Motor neuron (in vitro differentiated cells): ENCODE measurements around the gene C17orf67. TPM values are rescaled to one million over a fixed set of nuclear protein-coding genes. Genes with fewer than 3 reads are reported as not detected.
A peak's percentile ranks its signal among the peaks of the same experiment; 100 is the strongest.

ENCODE experiments used
- ATAC-seq, 8 experiments: fragments of 200-7000 bp; cut with Tn5 transposase; replicated peaks in 6 of 8; 2 replicates each; pipeline ENCODE4 v1.8.0; 2021; ENCODE audit warnings: mild to moderate bottlenecking in 8 of 8, moderate library complexity in 8 of 8
- H3K27ac ChIP-seq, 2 donors: fragments of 250-450 bp; sonication (Bioruptor Pico); 2 replicates each; pipeline ENCODE4 v1.9.0; 2021; ENCODE audit warnings: antibody characterized with exemption in 2 of 2, mild to moderate bottlenecking in 2 of 2, moderate library complexity in 1 of 2
- H3K4me1 ChIP-seq, 2 donors: fragments of 250-450 bp; sonication (Bioruptor Pico); replicated peaks in 1 of 2; 2 replicates each; pipeline ENCODE4 v1.6.1; 2021; ENCODE audit warnings: antibody characterized with exemption in 2 of 2, mild to moderate bottlenecking in 2 of 2, moderate library complexity in 1 of 2
- H3K4me3 ChIP-seq, 5 donors: fragments of 250-450 bp; sonication (Bioruptor Pico); 2 replicates each; pipeline ENCODE4 v1.9.0; 2021; ENCODE audit warnings: antibody characterized with exemption in 5 of 5, mild to moderate bottlenecking in 5 of 5, moderate library complexity in 4 of 5
- WGBS, 10 experiments: fragments of 450-650 bp; shearing (Covaris generic); methylation state at CpG; one replicate each; pipeline ENCODE4 v1.0.0; 2022; 5-methylcytosine and 5-hydroxymethylcytosine counted together
- in situ Hi-C, 9 experiments: fragments of 400-800 bp; cut with MboI; loops; one replicate each; pipeline ENCODE4 v1.15.0; 2021; ENCODE audit warnings: low sequenced_read_pairs in 9 of 9, low pct_unique_long_range_greater_than_20kb in 2 of 9; ENCODE audit not compliant: unreplicated experiment in 9 of 9
- total RNA-seq, 8 experiments: library from RNA; unstranded; fragments of 300-600 nt; gene quantifications; 2 replicates each; pipeline versions ENCODE4 v1.2.3 to v1.2.4, GENCODE V29; 2022

C17orf67 gene
- total RNA-seq, 8 experiments from 2014 or later: 0.27 to 2.3 (median 1.2) TPM

DNA sequence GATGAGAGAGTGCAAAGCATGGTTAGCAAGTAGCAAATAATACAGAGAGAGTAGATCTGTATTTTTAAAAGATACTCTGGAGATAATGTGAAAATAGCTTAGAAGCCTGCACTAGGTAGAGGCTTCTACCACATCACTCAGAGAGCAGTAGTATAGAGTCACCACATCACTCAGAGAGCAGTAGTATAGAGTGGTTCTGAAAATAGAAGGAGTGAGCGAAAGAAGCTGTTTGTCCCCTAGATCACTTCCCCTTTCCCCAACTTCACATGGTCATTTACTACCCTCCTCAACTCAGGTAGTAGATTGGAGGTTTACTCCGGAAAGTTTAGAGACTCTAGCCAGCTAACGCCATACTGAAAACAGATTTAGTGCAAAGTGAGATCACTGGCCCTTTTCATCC is 17.3 kb upstream of the C17orf67 start:
- no peak for ATAC-seq
- H3K27ac ChIP-seq: no peak overlapping the region
- in situ Hi-C loops: no loop called here
- no peaks in the 10 kb centered on the region for H3K4me1 ChIP-seq
- H3K4me3 ChIP-seq: no peak overlapping the region
- WGBS, 10 experiments: 0 to 100% (median 100%) methylated on average over 1 to 3 of the region's 3 CpGs; no CpG with 5 or more reads in 5 of the 10 experiments

DNA sequence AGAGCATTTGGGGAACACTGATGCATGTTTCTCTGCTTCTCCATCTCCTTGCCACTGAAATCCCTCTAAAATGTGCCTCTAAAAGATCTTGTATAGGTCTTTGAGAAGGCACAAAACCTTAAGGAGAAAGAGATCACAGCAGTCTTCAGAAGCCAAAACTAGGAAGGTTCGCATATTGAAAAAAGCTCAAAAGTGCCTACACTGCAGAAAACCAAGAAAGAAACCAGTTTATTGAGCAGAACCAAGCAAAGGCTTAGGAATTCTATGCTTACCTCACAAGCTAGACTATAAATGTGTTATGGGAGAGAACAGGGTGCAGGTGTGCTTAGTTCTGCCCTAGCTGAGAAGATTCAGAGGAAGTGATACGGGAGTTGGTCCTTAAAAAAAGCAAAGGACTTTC is 16.9 kb upstream of the C17orf67 start:
- H3K4me1 ChIP-seq: no peaks in the 10 kb centered on the region
- WGBS, 10 experiments: 83 to 100% (median 100%) methylated on average over 1 to 2 of the region's 2 CpGs
- in situ Hi-C loops: no loop called here

DNA sequence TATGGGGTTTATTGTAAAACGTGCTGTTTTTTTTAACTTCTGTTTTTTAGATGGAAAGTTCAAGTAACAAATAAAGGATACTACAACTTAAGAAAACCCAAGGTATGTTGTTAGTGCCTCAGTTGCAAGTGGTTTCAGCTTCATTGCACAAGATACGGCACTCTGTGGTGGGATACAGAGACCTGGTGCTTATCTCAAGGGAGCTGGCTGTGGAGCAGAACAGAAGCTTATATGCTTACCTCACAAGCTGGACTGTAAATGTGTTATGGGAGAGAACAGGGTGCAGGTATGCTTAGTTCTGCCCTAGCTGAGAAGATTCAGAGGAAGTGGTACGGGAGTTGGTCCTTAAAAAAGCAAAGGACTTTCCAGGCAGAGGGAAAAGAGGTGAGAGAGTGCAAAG is 15.4 kb upstream of the C17orf67 start:
- H3K27ac ChIP-seq: no peak overlapping the region
- 50 to 90% (median 63%) methylated on average over 1 to 3 of the region's 3 CpGs; no CpG with 5 or more reads in 1 of the 10 experiments for WGBS, 10 experiments
- in situ Hi-C loops: no loop called here
- no peak for ATAC-seq
- H3K4me3 ChIP-seq: no peak overlapping the region
- no peaks in the 10 kb centered on the region for H3K4me1 ChIP-seq

More for the DNA sequence above, 16.9 kb upstream of the C17orf67 start:
- H3K27ac ChIP-seq: no peak overlapping the region
- no peak for ATAC-seq
- H3K4me3 ChIP-seq: no peak overlapping the region

DNA sequence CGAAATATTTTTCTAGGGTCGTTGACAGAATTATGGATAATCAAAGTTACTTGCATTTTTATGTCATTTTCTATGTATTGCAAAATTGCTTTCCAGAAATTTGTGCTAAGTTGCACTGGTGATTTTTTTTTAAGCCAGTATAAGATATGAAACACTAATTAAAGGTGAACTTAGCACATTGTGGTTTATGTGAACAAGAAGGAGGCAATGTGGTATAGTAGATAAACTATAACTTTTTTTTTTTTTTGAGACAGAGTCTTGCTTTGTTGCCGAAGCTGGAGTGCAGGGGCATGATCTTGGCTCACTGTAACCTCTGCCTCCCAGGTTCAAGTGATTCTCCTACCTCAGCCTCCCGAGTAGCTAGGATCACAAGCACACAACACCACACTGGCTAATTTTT is 13.4 kb upstream of the C17orf67 start:
- H3K4me1 ChIP-seq: no peaks in the 10 kb centered on the region
- 80 to 100% (median 94%) methylated on average over 2 to 4 of the region's 4 CpGs for WGBS, 10 experiments
- H3K27ac ChIP-seq: no peak overlapping the region
- ATAC-seq: no peak
- in situ Hi-C loops: no loop called here
- H3K4me3 ChIP-seq: no peak overlapping the region

DNA sequence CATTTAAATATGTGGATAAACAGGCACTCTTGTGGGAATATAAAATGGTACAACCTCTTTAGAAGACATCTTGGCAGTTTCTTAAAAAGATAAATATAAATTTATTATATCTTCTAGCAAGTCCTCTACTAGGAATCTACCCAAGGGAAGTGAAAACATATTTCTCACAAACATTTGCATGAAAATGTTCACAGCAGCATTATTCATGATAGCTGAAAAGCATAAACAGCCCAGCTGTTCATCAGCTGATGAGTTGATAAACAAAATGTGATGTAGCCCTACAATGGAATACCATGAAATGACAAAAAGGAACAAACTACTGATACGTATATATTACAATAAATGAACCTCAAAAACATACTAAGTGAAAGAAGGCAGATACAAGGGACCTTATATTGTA is 12.2 kb upstream of the C17orf67 start:
- H3K27ac ChIP-seq: no peak overlapping the region
- WGBS, 10 experiments: 88 to 100% (median 100%) methylated on average over 1 of the region's 1 CpG; no CpG with 5 or more reads in 1 of the 10 experiments
- H3K4me3 ChIP-seq: no peak overlapping the region
- in situ Hi-C loops: no loop called here
- no peaks in the 10 kb centered on the region for H3K4me1 ChIP-seq
- peak in 2 of 8 experiments; percentile 25 to 80 for ATAC-seq

DNA sequence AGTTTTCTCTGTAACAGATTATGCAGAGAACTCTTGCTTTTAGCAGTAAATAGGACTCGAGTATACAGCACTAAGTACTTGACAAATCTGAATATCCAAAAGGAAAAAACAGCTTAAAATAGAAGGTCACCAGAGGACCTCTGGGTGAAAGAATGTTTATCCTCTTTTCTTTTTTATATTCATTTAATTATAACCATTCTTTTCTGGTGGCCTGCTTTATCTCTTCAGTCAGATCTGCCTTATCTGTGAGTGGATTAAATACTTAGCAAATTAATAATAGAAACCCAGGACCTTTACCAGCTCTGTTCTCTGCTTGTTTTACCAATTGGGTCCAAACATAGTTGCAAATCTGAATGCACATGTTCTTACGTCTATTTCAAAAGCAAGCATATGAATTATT is 8.9 kb upstream of the C17orf67 start:
- Histone ChIP-seq H3K27ac (no peak overlapping the region), H3K4me1 (peaks cover 0 to 2% of the 10 kb centered on the region in 2 donors), H3K4me3 (no peak overlapping the region)
- peak in 1 of 8 experiments; percentile 37 for ATAC-seq
- WGBS, 10 experiments: 36 to 100% (median 81%) methylated on average over 1 to 2 of the region's 2 CpGs; no CpG with 5 or more reads in 1 of the 10 experiments
- in situ Hi-C loops: no loop called here

DNA sequence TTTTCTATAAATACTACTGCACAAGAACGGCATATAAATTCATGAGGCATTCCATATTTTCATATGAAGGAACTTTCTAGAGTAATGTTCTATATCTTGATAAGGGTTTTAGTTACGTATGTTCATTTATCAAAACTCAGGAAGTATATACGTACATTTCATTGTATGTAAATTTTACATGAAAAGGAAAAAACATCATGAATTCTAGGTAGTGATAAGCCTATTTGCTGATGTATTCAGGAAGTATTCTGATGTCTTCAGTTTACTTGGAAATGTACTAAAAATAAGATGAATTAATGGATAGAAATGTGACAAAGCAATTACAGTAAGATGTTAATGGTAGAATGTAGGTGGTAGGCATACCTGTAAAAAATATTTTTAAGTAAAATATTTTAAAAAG is 5.0 kb upstream of the C17orf67 start:
- no peak for ATAC-seq
- 75 to 100% (median 95%) methylated on average over 2 to 3 of the region's 3 CpGs for WGBS, 10 experiments
- in situ Hi-C loops: no loop called here
- Histone ChIP-seq H3K27ac (no peak overlapping the region), H3K4me1 (peaks cover 9 to 25% of the 10 kb centered on the region in 2 donors), H3K4me3 (no peak overlapping the region)

DNA sequence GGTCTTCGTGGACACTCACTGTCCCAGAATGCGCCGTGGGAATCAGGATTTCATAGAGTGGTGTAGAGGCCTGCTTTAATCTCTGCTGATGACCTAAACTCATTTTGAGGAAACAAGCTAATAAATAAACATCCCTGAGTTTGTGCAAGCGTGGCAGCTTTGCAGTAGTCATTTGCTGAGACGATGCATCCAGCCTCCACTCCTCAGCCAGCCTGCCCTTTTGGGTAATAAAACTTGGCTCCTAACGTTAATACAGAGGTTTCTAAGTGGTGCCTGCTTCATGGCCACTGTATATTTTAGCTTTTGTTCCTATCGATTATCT is 1.5 kb upstream of the C17orf67 start:
- H3K27ac ChIP-seq: no peak overlapping the region

DNA sequence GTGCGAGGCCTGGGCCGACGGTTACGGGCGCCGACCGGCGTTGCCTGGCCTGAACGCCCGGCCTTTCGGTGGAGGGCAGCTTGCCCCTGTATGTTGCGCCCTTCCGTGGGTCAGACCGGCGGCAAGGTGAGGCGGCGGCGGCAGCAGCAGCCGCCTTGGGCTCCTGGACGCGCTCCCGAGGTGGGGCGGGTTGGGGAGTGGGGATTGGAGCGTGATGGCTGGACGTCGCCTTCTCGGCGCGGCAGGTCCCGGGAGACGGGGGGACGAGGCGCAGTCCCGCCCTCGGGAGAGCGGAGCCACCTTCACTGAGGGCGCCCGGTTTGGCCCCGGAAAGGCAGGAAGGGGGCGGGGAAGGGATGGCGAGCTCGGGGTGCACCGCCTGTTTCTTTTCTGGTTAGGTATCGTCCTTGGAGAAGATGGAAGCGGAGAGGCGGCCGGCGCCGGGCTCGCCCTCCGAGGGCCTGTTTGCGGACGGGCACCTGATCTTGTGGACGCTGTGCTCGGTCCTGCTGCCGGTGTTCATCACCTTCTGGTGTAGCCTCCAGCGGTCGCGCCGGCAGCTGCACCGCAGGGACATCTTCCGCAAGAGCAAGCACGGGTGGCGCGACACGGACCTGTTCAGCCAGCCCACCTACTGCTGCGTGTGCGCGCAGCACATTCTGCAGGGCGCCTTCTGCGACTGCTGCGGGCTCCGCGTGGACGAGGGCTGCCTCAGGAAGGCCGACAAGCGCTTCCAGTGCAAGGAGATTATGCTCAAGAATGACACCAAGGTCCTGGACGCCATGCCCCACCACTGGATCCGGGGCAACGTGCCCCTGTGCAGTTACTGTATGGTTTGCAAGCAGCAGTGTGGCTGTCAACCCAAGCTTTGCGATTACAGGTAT is 902 bp upstream of the C17orf67 start:
- H3K4me3 ChIP-seq: peak overlapping the region; percentile 59 to 88 (median 67)
- WGBS, 10 experiments: 0 to 36% (median 6%) methylated on average over 1 to 19 of the region's 81 CpGs; no CpG with 5 or more reads in 4 of the 10 experiments
- ATAC-seq: peak in 7 of 8 experiments; percentile 9 to 35 (median 27)
- peak overlapping the region; percentile 72 to 75 for H3K27ac ChIP-seq
- H3K4me1 ChIP-seq: peaks cover 12 to 30% of the 10 kb centered on the region in 2 donors
- in situ Hi-C loops: no loop called here

More for the DNA sequence above, 1.5 kb upstream of the C17orf67 start:
- 31 to 97% (median 61%) methylated on average over 1 to 7 of the region's 7 CpGs; no CpG with 5 or more reads in 2 of the 10 experiments for WGBS, 10 experiments
- in situ Hi-C loops: no loop called here
- Histone ChIP-seq H3K4me1 (peaks cover 12 to 30% of the 10 kb centered on the region in 2 donors), H3K4me3 (peak overlapping the region; percentile 59 to 88 (median 67))
- no peak for ATAC-seq

DNA sequence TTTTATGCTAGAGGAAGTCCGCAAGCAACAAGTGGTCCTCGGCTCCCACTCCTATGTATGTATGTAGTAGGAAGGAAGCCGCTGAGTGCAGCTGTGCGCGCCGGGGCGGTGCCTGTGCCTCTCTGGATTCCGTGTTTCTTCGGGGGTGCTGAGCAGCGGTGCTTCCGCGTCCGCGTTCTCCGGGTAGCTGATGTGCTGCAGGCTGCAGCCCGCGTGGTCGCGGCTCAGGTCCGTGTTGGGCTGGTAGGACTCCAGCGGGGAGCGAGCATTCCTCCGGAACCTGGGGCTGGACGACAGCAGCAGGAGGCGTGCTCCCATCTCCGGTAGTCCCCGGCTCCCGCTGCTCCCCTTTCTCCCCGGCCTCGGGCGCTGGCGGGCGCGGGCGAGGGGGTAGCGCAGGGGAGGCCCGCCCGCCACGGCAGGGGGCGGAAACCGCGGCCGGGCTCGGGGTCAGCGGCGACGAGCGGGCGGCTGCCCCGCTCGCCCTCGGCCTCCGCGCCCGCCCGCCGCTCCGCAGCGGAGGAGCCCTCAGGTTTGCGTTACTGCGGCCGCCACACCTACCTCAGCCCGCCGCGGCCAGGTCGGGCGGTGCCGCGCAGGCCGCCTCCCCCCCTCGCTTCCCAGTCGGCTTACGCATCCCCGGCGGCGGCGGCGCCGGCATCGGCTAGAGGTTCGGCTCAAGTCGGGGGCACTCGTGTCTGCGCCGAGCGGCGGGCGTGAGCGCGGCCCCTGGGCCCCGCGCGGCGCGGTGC is 487 bp downstream of the C17orf67 start:
- in situ Hi-C loops: no loop called here
- H3K4me3 ChIP-seq: peak overlapping the region; percentile 59 to 88 (median 67)
- H3K4me1 ChIP-seq: peaks cover 12 to 30% of the 10 kb centered on the region in 2 donors
- H3K27ac ChIP-seq: peak overlapping the region; percentile 4 to 40
- ATAC-seq: peak; percentile 61 to 80 (median 72)
- WGBS, 10 experiments: 0 to 3% (median 1%) methylated on average over 1 to 12 of the region's 95 CpGs; no CpG with 5 or more reads in 6 of the 10 experiments

DNA sequence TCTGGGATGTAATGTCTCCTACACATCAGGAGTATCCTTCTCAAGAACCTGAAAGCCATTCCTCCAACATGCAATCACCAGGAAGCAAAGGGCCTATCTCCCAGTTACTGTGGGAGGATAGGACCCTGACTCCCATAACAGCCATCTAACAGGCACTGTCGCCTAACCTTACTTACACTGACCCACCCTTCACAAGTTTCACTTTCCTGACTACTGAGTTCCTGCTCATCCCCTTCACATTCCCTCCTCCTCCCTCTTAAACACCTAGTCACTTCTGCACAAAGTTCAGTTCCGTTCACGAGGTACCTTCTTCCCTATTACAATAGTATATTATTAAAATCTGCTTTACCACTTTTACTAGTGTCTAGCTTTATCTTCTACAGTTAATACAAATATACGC is 1.3 kb downstream of the C17orf67 start:
- Histone ChIP-seq H3K27ac (no peak overlapping the region), H3K4me3 (peak overlapping the region in 3 of 5 donors; percentile 67 to 88 (median 82)), H3K4me1 (peaks cover 12 to 26% of the 10 kb centered on the region in 2 donors)
- WGBS, 10 experiments: 51 to 92% (median 68%) methylated on average over 1 to 4 of the region's 4 CpGs; no CpG with 5 or more reads in 2 of the 10 experiments
- ATAC-seq: no peak
- in situ Hi-C loops: no loop called here

DNA sequence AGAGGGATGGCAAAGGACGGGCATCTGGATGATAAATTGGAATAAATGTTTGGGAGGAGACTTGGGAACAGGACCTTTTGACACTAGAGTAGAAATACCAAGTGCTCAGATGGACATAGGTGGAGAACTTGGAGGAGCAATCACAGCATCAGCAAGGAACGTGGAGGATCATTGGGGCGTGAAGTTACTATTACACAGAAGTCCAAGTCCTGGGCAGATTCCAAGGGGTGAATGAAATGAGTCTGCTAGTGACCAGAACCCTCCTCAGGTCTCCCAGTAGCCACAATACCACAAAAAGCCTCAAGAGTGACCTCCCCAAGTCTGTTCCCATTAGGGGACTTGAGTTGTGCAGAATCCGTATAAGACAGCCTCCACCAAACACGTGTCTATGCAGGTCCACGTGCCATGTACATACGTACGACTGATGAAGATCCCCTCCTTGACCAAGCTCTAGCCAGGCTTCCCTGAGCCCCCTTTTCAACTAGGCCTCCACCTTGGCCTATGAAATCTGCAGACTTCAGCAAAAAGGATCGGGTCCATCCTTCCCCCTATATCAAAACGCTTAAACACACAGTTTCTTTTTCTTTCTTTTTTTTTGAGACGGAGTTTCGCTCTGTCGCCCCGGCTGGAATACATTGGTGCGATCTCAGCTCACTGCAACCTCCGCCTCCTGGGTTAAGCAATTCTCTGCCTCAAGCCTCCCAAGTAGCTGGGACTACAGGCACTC is 2.2 kb downstream of the C17orf67 start:
- in situ Hi-C loops: no loop called here
- WGBS, 10 experiments: 92 to 98% (median 95%) methylated on average over 3 to 13 of the region's 16 CpGs; no CpG with 5 or more reads in 3 of the 10 experiments
- no peak for ATAC-seq
- Histone ChIP-seq H3K4me1 (peaks cover 12 to 17% of the 10 kb centered on the region in 2 donors), H3K4me3 (no peak overlapping the region), H3K27ac (no peak overlapping the region)
